HepG2 (cell line): Measurements from ENCODE around the gene NFASC. TPM values are rescaled to one million over a fixed set of nuclear protein-coding genes. Genes with fewer than 3 reads are reported as not detected.

Experiments
- polyA plus RNA-seq, 8 experiments: library from polyadenylated mRNA; depleted of rRNA in 3 of 8; stranded (reverse) in 7 of 8; unstranded in 1 of 8; fragments of >200 nt; fragmentation: Illumina TruSeq in 4 of 8; extraction: Trizol in 4 of 8; gene quantifications; 2 replicates each; pipeline versions ENCODE4 v1.2.1 to v1.2.3, GENCODE V29; 2011 to 2016; ENCODE audit warnings: low read depth in 4 of 8, missing spikeins in 1 of 8, mixed read lengths in 1 of 8; ENCODE audit not compliant: insufficient read depth in 1 of 8
- total RNA-seq, 5 experiments: library from RNA; depleted of rRNA; stranded (reverse); fragments of >200 nt; fragmentation: Illumina TruSeq; extraction: Trizol; gene quantifications; 2 replicates each; pipeline ENCODE4 v1.2.3, GENCODE V29; 2016; ENCODE audit warnings: low read depth in 1 of 5

Gene NFASC
- total and polyA plus RNA-seq, 2 of the 13 experiments (the other 11 are each of a cell fraction or from before 2014, with no cell fraction given), result not detected

Other genes starting within 250 kb of the NFASC start
- not detected in 2 replicates for gene LRRN2, start 185.1 kb upstream of the NFASC start, total RNA-seq (2016; rRNA removed; fragmentation: Illumina TruSeq; extraction: Trizol)
- not detected in 2 replicates for gene LRRN2, start 185.1 kb upstream of the NFASC start, polyA plus RNA-seq (2011; rRNA removed)
- not detected in 2 replicates for gene CNTN2, start 172.3 kb downstream of the NFASC start, total RNA-seq (2016; rRNA removed; fragmentation: Illumina TruSeq; extraction: Trizol)
- not detected in 2 replicates for gene CNTN2, start 172.3 kb downstream of the NFASC start, polyA plus RNA-seq (2011; rRNA removed)
- gene TMEM81, start 213.6 kb downstream of the NFASC start, total RNA-seq (2016; rRNA removed; fragmentation: Illumina TruSeq; extraction: Trizol), result 1.1 and 1.9 TPM in 2 replicates
- gene TMEM81, start 213.6 kb downstream of the NFASC start, polyA plus RNA-seq (2011; rRNA removed), result 1.1 and 1.3 TPM in 2 replicates